A549 (cell line): ENCODE results near the gene HRK. TPM values are rescaled to one million over a fixed set of nuclear protein-coding genes. Genes with fewer than 3 reads are reported as not detected.

Source experiments
- ATAC-seq, 2 experiments: fragments of 200-7000 bp in 1 of 2; fragments of >200 bp in 1 of 2; cut with Nextera tagmentation in 1 of 2; cut with Tn5 transposase in 1 of 2; 3 replicates each; pipeline versions ENCODE4 v1.8.0 to v1.9.1; 2018 to 2020; ENCODE audit warnings: mild to moderate bottlenecking in 1 of 2, moderate library complexity in 1 of 2
- CTCF ChIA-PET: fragments of 300-600 bp; sonication (Branson Sonifier 250); formaldehyde crosslinking; extraction: SDS; loops from one replicate; lab custom pipeline; 2021; ENCODE audit warnings: antibody characterized with exemption, inconsistent platforms; lab: Yijun Ruan, JAX
- POLR2A ChIA-PET: fragments of 350-600 bp; formaldehyde crosslinking; extraction: SDS; loops from one replicate; lab custom pipeline; 2021; ENCODE audit warnings: antibody characterized with exemption, inconsistent platforms; lab: Yijun Ruan, JAX
- DNase-seq, 2 experiments: peaks; one replicate each; pipeline versions ENCODE4 v3.0.0 to v3.0.0-alpha.2; 2011 to 2016; ENCODE audit warnings: low read depth in 1 of 2, low spot score in 1 of 2
- FAIRE-seq: peaks from 2 replicates; lab custom pipeline; 2011; peaks lifted over from hg19 to GRCh38; lab: Jason Lieb, UNC
- H3K27ac ChIP-seq, 2 experiments: fragments of >200 bp; sonication (Bioruptor Twin); formaldehyde crosslinking; 3 replicates each; pipeline ENCODE4 v1.5.1; 2016 to 2017
- H3K4me1 ChIP-seq: fragments of >200 bp; sonication (Bioruptor Twin); formaldehyde crosslinking; 3 replicates; pipeline ENCODE4 v1.6.1; 2016
- H3K4me2 ChIP-seq: fragments of >200 bp; sonication (Bioruptor Twin); formaldehyde crosslinking; 3 replicates; pipeline ENCODE4 v1.6.1; 2016
- H3K4me3 ChIP-seq: fragments of >200 bp; sonication (Bioruptor Twin); formaldehyde crosslinking; 3 replicates; pipeline ENCODE4 v1.5.1; 2016
- H3K9me3 ChIP-seq: fragments of >200 bp; sonication (Bioruptor Twin); formaldehyde crosslinking; 3 replicates; pipeline ENCODE4 v1.6.1; 2016
- CHD4 ChIP-seq: fragments of 200-600 bp; sonication (generic); IDR thresholded peaks from 2 replicates; pipeline ENCODE4 v1.6.1; 2016; ENCODE audit warnings: antibody characterized with exemption, mild to moderate bottlenecking, borderline replicate concordance
- CTCF ChIP-seq: fragments of >200 bp; sonication (Bioruptor Twin); formaldehyde crosslinking; IDR thresholded peaks from 3 replicates; pipeline ENCODE4 v1.5.1; 2016
- EHMT2 ChIP-seq: fragments of 200-600 bp; sonication (generic); IDR thresholded peaks from 2 replicates; pipeline ENCODE4 v1.6.1; 2016; ENCODE audit warnings: antibody characterized with exemption, low read depth, mild to moderate bottlenecking, moderate library complexity
- EP300 ChIP-seq, 2 experiments: fragments of >200 bp; sonication (Bioruptor Twin); formaldehyde crosslinking; IDR thresholded peaks; 2 replicates in 1 of 2; 3 replicates in 1 of 2; pipeline ENCODE4 v1.6.1; 2016 to 2017
- FOSL2 ChIP-seq, 2 experiments: fragments of 450-650 bp in 1 of 2; fragments of >200 bp in 1 of 2; sonication (Bioruptor Twin) in 1 of 2; formaldehyde crosslinking; IDR thresholded peaks; 2 replicates each; pipeline versions ENCODE4 v1.5.0 to v1.6.1; 2016 to 2020; ENCODE audit warnings: mild to moderate bottlenecking in 1 of 2, moderate library complexity in 1 of 2
- FOXS1 ChIP-seq: fragments of 250-450 bp; sonication (Bioruptor Pico); IDR thresholded peaks from 2 replicates; pipeline ENCODE4 v1.5.0; 2020; ENCODE audit warnings: mild to moderate bottlenecking, moderate library complexity
- HDAC2 ChIP-seq: fragments of 200-600 bp; sonication (generic); IDR thresholded peaks from 2 replicates; pipeline ENCODE4 v1.6.1; 2016
- HEYL ChIP-seq: fragments of 250-450 bp; sonication (Bioruptor Pico); IDR thresholded peaks from 2 replicates; pipeline ENCODE4 v1.8.0; 2021; ENCODE audit warnings: mild to moderate bottlenecking, moderate library complexity
- HOXA7 ChIP-seq: fragments of 250-450 bp; sonication (Bioruptor Pico); IDR thresholded peaks from 2 replicates; pipeline ENCODE4 v1.5.0; 2020; ENCODE audit warnings: mild to moderate bottlenecking, moderate library complexity
- HOXB13 ChIP-seq: fragments of 250-450 bp; sonication (Bioruptor Pico); IDR thresholded peaks from 2 replicates; pipeline ENCODE4 v1.5.0; 2020; ENCODE audit warnings: low read depth, mild to moderate bottlenecking, moderate library complexity
- HOXB5 ChIP-seq: fragments of 250-450 bp; sonication (Bioruptor Pico); IDR thresholded peaks from 2 replicates; pipeline ENCODE4 v1.5.0; 2020; ENCODE audit warnings: mild to moderate bottlenecking, moderate library complexity
- MAFK ChIP-seq: fragments of 450-650 bp; IDR thresholded peaks from 2 replicates; pipeline ENCODE4 v1.6.1; 2014; ENCODE audit not compliant: partially characterized antibody
- NFE2L2 ChIP-seq: fragments of 150-350 bp; conservative IDR thresholded peaks from 2 replicates; pipeline ENCODE4 v1.6.1; 2014; ENCODE audit warnings: low read length
- NR3C1 ChIP-seq: fragments of >200 bp; sonication (Bioruptor Twin); formaldehyde crosslinking; IDR thresholded peaks from 3 replicates; pipeline ENCODE4 v1.6.1; 2017
- PHF8 ChIP-seq: fragments of 200-600 bp; sonication (generic); IDR thresholded peaks from 2 replicates; pipeline ENCODE4 v1.6.1; 2016; ENCODE audit warnings: low read depth, mild to moderate bottlenecking, antibody characterized with exemption, moderate library complexity, borderline replicate concordance
- RNF2 ChIP-seq: fragments of 200-600 bp; sonication (generic); IDR thresholded peaks from 2 replicates; pipeline ENCODE4 v1.6.1; 2016; ENCODE audit warnings: low read depth, mild to moderate bottlenecking, antibody characterized with exemption, moderate library complexity, borderline replicate concordance
- SREBF2 ChIP-seq: fragments of 450-650 bp; IDR thresholded peaks from 2 replicates; pipeline ENCODE4 v1.6.1; 2014; ENCODE audit warnings: mild to moderate bottlenecking, moderate library complexity
- ZC3H11A ChIP-seq: fragments of 450-650 bp; IDR thresholded peaks from 2 replicates; pipeline ENCODE4 v1.6.1; 2014; ENCODE audit warnings: antibody characterized with exemption, mild to moderate bottlenecking
- ZFP36 ChIP-seq: fragments of 450-650 bp; IDR thresholded peaks from 2 replicates; pipeline ENCODE4 v1.6.1; 2014; ENCODE audit warnings: borderline replicate concordance; ENCODE audit not compliant: partially characterized antibody
- WGBS: methylation state at CpG from one replicate; pipeline ENCODE4 v1.1.6; 2017; ENCODE audit errors: missing lambda C conversion rate; 5-methylcytosine and 5-hydroxymethylcytosine counted together
- polyA plus RNA-seq, 4 experiments: library from polyadenylated mRNA; depleted of rRNA in 3 of 4; stranded (reverse); fragments of >200 nt; fragmentation: RNase III in 1 of 4; extraction: RNeasy Plus Mini Kit Qiagen cat#74134 plus additional on column Dnase treatment in 1 of 4; gene quantifications; 2 replicates in 3 of 4; 3 replicates in 1 of 4; pipeline ENCODE4 v1.2.3, GENCODE V29; 2011 to 2017
- TF ChIP-seq, protein P1 (sequence below): IDR thresholded peaks from 2 replicates; pipeline ENCODE4 v1.6.1; 2012; ENCODE audit warnings: low read depth, borderline replicate concordance
- TF ChIP-seq, protein P2 (sequence below): fragments of 150-350 bp; IDR thresholded peaks from 2 replicates; pipeline ENCODE4 v1.6.1; 2014; ENCODE audit warnings: low read depth, mild to moderate bottlenecking, low read length
- TF ChIP-seq, protein P3 (sequence below): fragments of >200 bp; sonication (Bioruptor Twin); formaldehyde crosslinking; IDR thresholded peaks from 2 replicates; pipeline ENCODE4 v1.6.1; 2016
- TF ChIP-seq, protein P4 (sequence below): fragments of 450-650 bp; IDR thresholded peaks from 2 replicates; pipeline ENCODE4 v1.6.1; 2014; ENCODE audit warnings: antibody characterized with exemption
- TF ChIP-seq, protein P5 (sequence below): IDR thresholded peaks from 2 replicates; pipeline ENCODE4 v1.6.1; 2012
- TF ChIP-seq, protein P6 (sequence below): fragments of 200-600 bp; sonication (generic); IDR thresholded peaks from 2 replicates; pipeline ENCODE4 v1.6.1; 2016; ENCODE audit warnings: antibody characterized with exemption, mild to moderate bottlenecking, moderate library complexity

HRK gene
- polyA plus RNA-seq, 2 of the 4 experiments (the other 2 are of a cell fraction) = 0.13 to 0.34 TPM

DNA sequence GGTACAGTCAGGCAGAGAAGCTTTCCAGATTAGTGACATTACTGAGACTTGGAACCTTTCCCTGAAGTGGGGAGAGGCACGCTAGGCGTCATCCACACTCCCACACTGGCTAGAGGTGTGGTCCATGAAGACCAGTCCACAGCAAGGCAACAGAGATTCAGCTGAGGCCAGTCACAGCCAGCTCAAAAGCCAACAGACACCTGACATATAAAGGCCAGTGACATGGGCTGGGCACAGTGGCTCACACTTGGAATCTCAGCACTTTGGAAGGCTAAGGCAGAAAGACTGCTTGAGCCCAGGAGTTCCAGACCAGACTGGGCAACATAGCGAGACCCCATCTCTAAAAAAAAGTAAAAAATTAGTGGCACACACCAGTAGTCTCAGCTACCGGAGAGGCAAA lies 10.9 kb downstream of the HRK start:
- H3K27ac ChIP-seq = no peak overlapping the region
- FAIRE-seq = no peak
- no peak overlapping the region for H3K4me3 ChIP-seq
- whole genome bisulfite sequencing = 45% methylated on average over 4 of the region's 4 CpGs
- H3K4me1 ChIP-seq = peaks cover under 1% of the 10 kb centered on the region
- no peak overlapping the region for H3K4me2 ChIP-seq
- CTCF ChIA-PET = interaction anchor here (0.6 to 1.7 kb wide), 7 partner anchors 10 to 162 kb away, joined by 3 to 9 read pairs (median 5); no protein-coding TSS in a partner anchor
- TF ChIP-seq EHMT2 = no peak
- no peak for TF ChIP-seq HOXB5 (CRISPR knock-in tag)
- no peak for TF ChIP-seq HOXB13 (CRISPR knock-in tag)
- TF ChIP-seq HEYL (CRISPR knock-in tag) = no peak
- TF ChIP-seq CHD4 = no peak
- TF ChIP-seq CTCF = no peak
- no peak for TF ChIP-seq FOXS1 (CRISPR knock-in tag)
- no peak for TF ChIP-seq HDAC2
- no peak for TF ChIP-seq EP300 (IDR thresholded peaks at IDR 0.05)
- TF ChIP-seq, protein P1, sequence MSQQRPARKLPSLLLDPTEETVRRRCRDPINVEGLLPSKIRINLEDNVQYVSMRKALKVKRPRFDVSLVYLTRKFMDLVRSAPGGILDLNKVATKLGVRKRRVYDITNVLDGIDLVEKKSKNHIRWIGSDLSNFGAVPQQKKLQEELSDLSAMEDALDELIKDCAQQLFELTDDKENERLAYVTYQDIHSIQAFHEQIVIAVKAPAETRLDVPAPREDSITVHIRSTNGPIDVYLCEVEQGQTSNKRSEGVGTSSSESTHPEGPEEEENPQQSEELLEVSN = no peak
- TF ChIP-seq, protein P2, sequence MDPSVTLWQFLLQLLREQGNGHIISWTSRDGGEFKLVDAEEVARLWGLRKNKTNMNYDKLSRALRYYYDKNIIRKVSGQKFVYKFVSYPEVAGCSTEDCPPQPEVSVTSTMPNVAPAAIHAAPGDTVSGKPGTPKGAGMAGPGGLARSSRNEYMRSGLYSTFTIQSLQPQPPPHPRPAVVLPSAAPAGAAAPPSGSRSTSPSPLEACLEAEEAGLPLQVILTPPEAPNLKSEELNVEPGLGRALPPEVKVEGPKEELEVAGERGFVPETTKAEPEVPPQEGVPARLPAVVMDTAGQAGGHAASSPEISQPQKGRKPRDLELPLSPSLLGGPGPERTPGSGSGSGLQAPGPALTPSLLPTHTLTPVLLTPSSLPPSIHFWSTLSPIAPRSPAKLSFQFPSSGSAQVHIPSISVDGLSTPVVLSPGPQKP = no peak
- no peak for TF ChIP-seq NR3C1
- TF ChIP-seq ZC3H11A = no peak
- TF ChIP-seq, protein P3, sequence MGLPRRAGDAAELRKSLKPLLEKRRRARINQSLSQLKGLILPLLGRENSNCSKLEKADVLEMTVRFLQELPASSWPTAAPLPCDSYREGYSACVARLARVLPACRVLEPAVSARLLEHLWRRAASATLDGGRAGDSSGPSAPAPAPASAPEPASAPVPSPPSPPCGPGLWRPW = no peak
- TF ChIP-seq FOSL2 (IDR thresholded peaks at IDR 0.05) = no peak
- no peak for TF ChIP-seq FOSL2 (CRISPR knock-in tag; IDR thresholded peaks at IDR 0.05)
- no peak for TF ChIP-seq ZFP36
- TF ChIP-seq, all 56 proteins: peak for 0
- peaks cover 16% of the 10 kb centered on the region for H3K9me3 ChIP-seq
- ATAC-seq = peak in 1 of 2 experiments; percentile 31; a peak in 4 of 6 replicates
- DNase-seq = no peak
- POLR2A ChIA-PET = no interaction called here

- H3K9me3 ChIP-seq = no peaks in the 10 kb centered on the region
- ChIA-PET POLR2A (no interaction called here), CTCF (interaction anchor here (1.2 to 1.9 kb wide), 3 partner anchors 9 to 159 kb away, joined by 3 to 5 read pairs (median 3); no protein-coding TSS in a partner anchor)
- FAIRE-seq = no peak
- H3K4me1 ChIP-seq = peaks cover 19% of the 10 kb centered on the region
- H3K4me3 ChIP-seq = no peak overlapping the region
- no peak for DNase-seq
- no peak overlapping the region for H3K27ac ChIP-seq
- TF ChIP-seq, protein P4, sequence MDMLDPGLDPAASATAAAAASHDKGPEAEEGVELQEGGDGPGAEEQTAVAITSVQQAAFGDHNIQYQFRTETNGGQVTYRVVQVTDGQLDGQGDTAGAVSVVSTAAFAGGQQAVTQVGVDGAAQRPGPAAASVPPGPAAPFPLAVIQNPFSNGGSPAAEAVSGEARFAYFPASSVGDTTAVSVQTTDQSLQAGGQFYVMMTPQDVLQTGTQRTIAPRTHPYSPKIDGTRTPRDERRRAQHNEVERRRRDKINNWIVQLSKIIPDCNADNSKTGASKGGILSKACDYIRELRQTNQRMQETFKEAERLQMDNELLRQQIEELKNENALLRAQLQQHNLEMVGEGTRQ = no peak
- TF ChIP-seq, protein P5, sequence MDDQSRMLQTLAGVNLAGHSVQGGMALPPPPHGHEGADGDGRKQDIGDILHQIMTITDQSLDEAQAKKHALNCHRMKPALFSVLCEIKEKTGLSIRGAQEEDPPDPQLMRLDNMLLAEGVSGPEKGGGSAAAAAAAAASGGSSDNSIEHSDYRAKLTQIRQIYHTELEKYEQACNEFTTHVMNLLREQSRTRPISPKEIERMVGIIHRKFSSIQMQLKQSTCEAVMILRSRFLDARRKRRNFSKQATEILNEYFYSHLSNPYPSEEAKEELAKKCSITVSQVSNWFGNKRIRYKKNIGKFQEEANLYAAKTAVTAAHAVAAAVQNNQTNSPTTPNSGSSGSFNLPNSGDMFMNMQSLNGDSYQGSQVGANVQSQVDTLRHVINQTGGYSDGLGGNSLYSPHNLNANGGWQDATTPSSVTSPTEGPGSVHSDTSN = no peak
- TF ChIP-seq NFE2L2 (no peak), CHD4 (no peak), ZC3H11A (no peak), HOXA7 (CRISPR knock-in tag) (no peak), MAFK (no peak), HOXB13 (CRISPR knock-in tag) (no peak), RNF2 (no peak), SREBF2 (no peak), PHF8 (no peak)
- TF ChIP-seq, protein P6, sequence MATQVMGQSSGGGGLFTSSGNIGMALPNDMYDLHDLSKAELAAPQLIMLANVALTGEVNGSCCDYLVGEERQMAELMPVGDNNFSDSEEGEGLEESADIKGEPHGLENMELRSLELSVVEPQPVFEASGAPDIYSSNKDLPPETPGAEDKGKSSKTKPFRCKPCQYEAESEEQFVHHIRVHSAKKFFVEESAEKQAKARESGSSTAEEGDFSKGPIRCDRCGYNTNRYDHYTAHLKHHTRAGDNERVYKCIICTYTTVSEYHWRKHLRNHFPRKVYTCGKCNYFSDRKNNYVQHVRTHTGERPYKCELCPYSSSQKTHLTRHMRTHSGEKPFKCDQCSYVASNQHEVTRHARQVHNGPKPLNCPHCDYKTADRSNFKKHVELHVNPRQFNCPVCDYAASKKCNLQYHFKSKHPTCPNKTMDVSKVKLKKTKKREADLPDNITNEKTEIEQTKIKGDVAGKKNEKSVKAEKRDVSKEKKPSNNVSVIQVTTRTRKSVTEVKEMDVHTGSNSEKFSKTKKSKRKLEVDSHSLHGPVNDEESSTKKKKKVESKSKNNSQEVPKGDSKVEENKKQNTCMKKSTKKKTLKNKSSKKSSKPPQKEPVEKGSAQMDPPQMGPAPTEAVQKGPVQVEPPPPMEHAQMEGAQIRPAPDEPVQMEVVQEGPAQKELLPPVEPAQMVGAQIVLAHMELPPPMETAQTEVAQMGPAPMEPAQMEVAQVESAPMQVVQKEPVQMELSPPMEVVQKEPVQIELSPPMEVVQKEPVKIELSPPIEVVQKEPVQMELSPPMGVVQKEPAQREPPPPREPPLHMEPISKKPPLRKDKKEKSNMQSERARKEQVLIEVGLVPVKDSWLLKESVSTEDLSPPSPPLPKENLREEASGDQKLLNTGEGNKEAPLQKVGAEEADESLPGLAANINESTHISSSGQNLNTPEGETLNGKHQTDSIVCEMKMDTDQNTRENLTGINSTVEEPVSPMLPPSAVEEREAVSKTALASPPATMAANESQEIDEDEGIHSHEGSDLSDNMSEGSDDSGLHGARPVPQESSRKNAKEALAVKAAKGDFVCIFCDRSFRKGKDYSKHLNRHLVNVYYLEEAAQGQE = no peak
- no peak overlapping the region for H3K4me2 ChIP-seq
- WGBS = 86% methylated on average over 2 of the region's 2 CpGs
- no peak for ATAC-seq
These were observed 13.7 kb downstream of the HRK start for GRCh38 chr12:116867523-116867922.
